ENCODE measurements around the gene PRMT5.

GRCh38 chr14:22935156-22935555, 6.0 kb upstream of the PRMT5 start:
- TF ChIP-seq POLR2AphosphoS5 (IDR thresholded peaks at IDR 0.05; ENCODE audit: low read depth, low read length) (no peak), TAF1 (IDR thresholded peaks at IDR 0.05; ENCODE audit: borderline replicate concordance, insufficient read depth, low read length) (no peak), REST (IDR thresholded peaks at IDR 0.05; ENCODE audit: insufficient read depth in 1 of 2, low read depth in 2 of 2, low read length in 2 of 2) (no peak), SIN3A (IDR thresholded peaks at IDR 0.05; ENCODE audit: borderline replicate concordance, insufficient read depth, low read length) (no peak)
